ENCODE data around the gene EXOSC3. TPM values are rescaled to one million over a fixed set of nuclear protein-coding genes. Genes with fewer than 3 reads are reported as not detected.

The EXOSC3 gene
- total and polyA plus RNA-seq, 2 of the 13 experiments (the other 11 are each of a cell fraction or from before 2014, with no cell fraction given) = 17.5 to 68.7 TPM

DNA sequence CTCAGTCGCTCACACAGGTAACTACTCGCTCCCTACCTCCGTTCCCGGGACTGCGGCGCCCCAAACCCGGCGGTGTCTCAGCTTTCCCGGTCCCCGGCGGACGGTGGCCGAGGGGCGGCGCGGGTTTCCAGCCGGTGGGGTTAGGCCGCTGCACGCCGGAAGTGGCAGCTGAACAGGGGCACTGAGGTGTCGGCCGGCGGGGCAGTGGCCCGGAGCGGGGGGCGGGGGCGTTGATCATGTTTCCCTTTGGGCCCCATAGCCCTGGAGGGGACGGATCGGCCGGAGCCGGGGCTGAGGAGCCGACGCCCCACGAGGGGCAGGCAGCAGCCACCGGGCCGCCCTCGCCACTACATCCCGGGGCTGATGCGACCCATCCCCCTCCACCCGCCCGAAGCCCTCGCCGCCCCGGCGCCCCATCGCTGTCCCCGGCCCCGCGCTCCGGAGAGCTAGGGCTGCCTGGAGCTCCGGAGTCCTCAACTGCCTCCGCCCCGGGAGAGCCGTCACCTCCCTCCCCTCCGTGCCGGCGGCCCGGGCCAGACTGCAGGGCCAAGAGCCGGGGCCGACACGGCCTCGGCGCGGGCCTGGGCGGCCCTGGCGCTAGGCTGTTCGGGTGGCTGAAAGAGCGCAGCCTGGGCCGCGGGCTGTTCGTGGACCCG lies 15.9 kb upstream of the EXOSC3 start, which contains the start of gene DCAF10 (continued):
- TF ChIP-seq, protein P1, sequence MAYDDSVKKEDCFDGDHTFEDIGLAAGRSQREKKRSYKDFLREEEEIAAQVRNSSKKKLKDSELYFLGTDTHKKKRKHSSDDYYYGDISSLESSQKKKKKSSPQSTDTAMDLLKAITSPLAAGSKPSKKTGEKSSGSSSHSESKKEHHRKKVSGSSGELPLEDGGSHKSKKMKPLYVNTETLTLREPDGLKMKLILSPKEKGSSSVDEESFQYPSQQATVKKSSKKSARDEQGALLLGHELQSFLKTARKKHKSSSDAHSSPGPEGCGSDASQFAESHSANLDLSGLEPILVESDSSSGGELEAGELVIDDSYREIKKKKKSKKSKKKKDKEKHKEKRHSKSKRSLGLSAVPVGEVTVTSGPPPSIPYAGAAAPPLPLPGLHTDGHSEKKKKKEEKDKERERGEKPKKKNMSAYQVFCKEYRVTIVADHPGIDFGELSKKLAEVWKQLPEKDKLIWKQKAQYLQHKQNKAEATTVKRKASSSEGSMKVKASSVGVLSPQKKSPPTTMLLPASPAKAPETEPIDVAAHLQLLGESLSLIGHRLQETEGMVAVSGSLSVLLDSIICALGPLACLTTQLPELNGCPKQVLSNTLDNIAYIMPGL (CRISPR knock-in tag; IDR thresholded peaks at IDR 0.05; ENCODE audit: borderline replicate concordance in 1 of 2, low read depth in 1 of 2) = peak; percentile 97 to 99
- TF ChIP-seq ZNF746 (CRISPR knock-in tag; IDR thresholded peaks at IDR 0.05) (peak; percentile 76), NCOA2 (CRISPR knock-in tag; IDR thresholded peaks at IDR 0.05) (peak; percentile 77), ZNF547 (CRISPR knock-in tag; IDR thresholded peaks at IDR 0.05) (peak; percentile 84; the same call in 1 of the 2 replicates), TEAD3 (CRISPR knock-in tag; optimal IDR thresholded peaks at IDR 0.05; ENCODE audit: borderline replicate concordance) (peak; percentile 61), XBP1 (CRISPR knock-in tag; IDR thresholded peaks at IDR 0.05) (no peak), NFE2L1 (CRISPR knock-in tag; IDR thresholded peaks at IDR 0.05; ENCODE audit: borderline replicate concordance) (0 out of 2 replicates have a peak, but pooled peaks have one; percentile 22), TBP (CRISPR knock-in tag; IDR thresholded peaks at IDR 0.05) (no peak), TEAD2 (CRISPR knock-in tag; IDR thresholded peaks at IDR 0.05) (no peak), ZNF136 (CRISPR knock-in tag; IDR thresholded peaks at IDR 0.05; ENCODE audit: low read depth) (peak; percentile 95; the same call in 1 of the 2 replicates), SNRNP70 (IDR thresholded peaks at IDR 0.05; ENCODE audit: low read depth, low read length) (no peak), RFX1 (IDR thresholded peaks at IDR 0.05) (no peak), PHF20 (CRISPR knock-in tag; IDR thresholded peaks at IDR 0.05) (peak; percentile 97), RCOR2 (CRISPR knock-in tag; IDR thresholded peaks at IDR 0.05) (peak; percentile 85), ZNF335 (CRISPR knock-in tag; IDR thresholded peaks at IDR 0.05) (peak; percentile 74; the same call in 1 of the 2 replicates), ZNF616 (CRISPR knock-in tag; IDR thresholded peaks at IDR 0.05; ENCODE audit: low read depth) (peak; percentile 78; the same call in 1 of the 2 replicates)
- TF ChIP-seq, protein P2, sequence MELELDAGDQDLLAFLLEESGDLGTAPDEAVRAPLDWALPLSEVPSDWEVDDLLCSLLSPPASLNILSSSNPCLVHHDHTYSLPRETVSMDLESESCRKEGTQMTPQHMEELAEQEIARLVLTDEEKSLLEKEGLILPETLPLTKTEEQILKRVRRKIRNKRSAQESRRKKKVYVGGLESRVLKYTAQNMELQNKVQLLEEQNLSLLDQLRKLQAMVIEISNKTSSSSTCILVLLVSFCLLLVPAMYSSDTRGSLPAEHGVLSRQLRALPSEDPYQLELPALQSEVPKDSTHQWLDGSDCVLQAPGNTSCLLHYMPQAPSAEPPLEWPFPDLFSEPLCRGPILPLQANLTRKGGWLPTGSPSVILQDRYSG (CRISPR knock-in tag; IDR thresholded peaks at IDR 0.05) = no peak
- TF ChIP-seq, protein P3, sequence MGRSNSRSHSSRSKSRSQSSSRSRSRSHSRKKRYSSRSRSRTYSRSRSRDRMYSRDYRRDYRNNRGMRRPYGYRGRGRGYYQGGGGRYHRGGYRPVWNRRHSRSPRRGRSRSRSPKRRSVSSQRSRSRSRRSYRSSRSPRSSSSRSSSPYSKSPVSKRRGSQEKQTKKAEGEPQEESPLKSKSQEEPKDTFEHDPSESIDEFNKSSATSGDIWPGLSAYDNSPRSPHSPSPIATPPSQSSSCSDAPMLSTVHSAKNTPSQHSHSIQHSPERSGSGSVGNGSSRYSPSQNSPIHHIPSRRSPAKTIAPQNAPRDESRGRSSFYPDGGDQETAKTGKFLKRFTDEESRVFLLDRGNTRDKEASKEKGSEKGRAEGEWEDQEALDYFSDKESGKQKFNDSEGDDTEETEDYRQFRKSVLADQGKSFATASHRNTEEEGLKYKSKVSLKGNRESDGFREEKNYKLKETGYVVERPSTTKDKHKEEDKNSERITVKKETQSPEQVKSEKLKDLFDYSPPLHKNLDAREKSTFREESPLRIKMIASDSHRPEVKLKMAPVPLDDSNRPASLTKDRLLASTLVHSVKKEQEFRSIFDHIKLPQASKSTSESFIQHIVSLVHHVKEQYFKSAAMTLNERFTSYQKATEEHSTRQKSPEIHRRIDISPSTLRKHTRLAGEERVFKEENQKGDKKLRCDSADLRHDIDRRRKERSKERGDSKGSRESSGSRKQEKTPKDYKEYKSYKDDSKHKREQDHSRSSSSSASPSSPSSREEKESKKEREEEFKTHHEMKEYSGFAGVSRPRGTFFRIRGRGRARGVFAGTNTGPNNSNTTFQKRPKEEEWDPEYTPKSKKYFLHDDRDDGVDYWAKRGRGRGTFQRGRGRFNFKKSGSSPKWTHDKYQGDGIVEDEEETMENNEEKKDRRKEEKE (IDR thresholded peaks at IDR 0.05) = no peak
- TF ChIP-seq, protein P4, sequence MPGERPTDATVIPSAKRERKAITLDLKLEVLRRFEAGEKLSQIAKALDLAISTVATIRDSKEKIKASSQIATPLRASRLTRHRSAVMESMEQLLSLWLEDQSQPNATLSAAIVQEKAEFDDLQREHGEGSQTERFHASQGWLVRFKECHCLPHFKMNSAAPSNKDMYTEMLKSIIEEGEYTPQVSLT (CRISPR knock-in tag; IDR thresholded peaks at IDR 0.05; ENCODE audit: borderline replicate concordance, low read depth) = no peak
- TF ChIP-seq, protein P5, sequence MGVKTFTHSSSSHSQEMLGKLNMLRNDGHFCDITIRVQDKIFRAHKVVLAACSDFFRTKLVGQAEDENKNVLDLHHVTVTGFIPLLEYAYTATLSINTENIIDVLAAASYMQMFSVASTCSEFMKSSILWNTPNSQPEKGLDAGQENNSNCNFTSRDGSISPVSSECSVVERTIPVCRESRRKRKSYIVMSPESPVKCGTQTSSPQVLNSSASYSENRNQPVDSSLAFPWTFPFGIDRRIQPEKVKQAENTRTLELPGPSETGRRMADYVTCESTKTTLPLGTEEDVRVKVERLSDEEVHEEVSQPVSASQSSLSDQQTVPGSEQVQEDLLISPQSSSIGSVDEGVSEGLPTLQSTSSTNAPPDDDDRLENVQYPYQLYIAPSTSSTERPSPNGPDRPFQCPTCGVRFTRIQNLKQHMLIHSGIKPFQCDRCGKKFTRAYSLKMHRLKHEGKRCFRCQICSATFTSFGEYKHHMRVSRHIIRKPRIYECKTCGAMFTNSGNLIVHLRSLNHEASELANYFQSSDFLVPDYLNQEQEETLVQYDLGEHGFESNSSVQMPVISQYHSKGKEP (CRISPR knock-in tag; IDR thresholded peaks at IDR 0.05) = 0 out of 2 replicates have a peak, but pooled peaks have one; percentile 86
- TF ChIP-seq, protein P6, sequence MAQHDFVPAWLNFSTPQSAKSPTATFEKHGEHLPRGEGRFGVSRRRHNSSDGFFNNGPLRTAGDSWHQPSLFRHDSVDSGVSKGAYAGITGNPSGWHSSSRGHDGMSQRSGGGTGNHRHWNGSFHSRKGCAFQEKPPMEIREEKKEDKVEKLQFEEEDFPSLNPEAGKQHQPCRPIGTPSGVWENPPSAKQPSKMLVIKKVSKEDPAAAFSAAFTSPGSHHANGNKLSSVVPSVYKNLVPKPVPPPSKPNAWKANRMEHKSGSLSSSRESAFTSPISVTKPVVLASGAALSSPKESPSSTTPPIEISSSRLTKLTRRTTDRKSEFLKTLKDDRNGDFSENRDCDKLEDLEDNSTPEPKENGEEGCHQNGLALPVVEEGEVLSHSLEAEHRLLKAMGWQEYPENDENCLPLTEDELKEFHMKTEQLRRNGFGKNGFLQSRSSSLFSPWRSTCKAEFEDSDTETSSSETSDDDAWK (CRISPR knock-in tag; IDR thresholded peaks at IDR 0.05) = no peak
